ENCODE measurements around the gene SIRT3.
"Not testable (repeated sequence)": the region's sequence is repeated elsewhere in the genome, so short reads cannot be mapped to it uniquely, and the experiment has no call there.

DNA sequence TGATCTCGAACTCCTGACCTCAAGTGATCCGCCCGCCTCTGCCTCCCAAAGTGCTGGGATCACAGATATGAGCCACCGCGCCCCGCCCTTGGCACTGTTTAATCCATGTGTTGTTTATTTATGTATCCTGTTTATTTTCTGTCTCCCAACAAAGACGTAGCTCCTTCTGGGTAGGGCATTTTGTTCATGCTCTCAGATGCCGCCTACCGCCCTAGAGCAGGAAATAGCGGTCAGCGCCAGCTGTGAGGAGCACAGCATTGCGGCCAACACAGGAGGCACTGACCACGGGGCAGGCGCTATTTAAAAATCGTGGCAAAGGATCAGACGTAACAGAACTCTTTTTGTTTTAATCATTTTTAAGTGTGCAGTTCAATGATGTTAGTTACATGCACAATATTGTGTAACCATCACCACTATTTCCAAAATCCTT lies 32.6 kb upstream of the SIRT3 start:
- TF ChIP-seq, protein P1, sequence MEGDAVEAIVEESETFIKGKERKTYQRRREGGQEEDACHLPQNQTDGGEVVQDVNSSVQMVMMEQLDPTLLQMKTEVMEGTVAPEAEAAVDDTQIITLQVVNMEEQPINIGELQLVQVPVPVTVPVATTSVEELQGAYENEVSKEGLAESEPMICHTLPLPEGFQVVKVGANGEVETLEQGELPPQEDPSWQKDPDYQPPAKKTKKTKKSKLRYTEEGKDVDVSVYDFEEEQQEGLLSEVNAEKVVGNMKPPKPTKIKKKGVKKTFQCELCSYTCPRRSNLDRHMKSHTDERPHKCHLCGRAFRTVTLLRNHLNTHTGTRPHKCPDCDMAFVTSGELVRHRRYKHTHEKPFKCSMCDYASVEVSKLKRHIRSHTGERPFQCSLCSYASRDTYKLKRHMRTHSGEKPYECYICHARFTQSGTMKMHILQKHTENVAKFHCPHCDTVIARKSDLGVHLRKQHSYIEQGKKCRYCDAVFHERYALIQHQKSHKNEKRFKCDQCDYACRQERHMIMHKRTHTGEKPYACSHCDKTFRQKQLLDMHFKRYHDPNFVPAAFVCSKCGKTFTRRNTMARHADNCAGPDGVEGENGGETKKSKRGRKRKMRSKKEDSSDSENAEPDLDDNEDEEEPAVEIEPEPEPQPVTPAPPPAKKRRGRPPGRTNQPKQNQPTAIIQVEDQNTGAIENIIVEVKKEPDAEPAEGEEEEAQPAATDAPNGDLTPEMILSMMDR (IDR thresholded peaks at IDR 0.05 in 4 of 5, conservative IDR thresholded peaks at IDR 0.05 in 1 of 5), result not testable (repeated sequence)
- not testable (repeated sequence) for TF ChIP-seq POLR2A (IDR thresholded peaks at IDR 0.05)

Measured in gastrocnemius medialis (tissue), 4 donors.